Measurements from ENCODE around the gene MACROD2. TPM values are rescaled to one million over a fixed set of nuclear protein-coding genes. Genes with fewer than 3 reads are reported as not detected.

MACROD2 gene
- total and polyA plus RNA-seq, 2 experiments from 2014 or later: 2.8 to 4.3 TPM

DNA sequence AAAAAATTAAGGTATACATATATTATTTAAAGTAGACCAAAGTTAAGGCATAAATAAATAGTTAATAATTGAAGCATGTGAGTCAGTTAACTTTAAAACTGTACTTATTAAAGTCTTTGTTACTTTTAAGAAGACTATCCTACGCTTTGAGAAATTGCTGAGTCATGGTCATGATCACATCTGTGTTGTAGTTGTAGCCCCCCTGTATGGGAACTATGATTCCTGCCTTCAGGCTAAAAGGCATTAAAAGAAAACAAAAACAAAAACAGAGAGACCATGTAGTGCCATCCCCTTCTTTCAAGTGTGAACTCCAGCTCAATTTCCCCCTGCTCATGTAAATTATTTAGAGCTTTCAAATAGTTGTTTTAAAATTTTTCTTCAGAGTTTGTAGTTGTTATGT, 218.7 kb downstream of the MACROD2 start:
- Mint-ChIP-seq H3K27me3 (ENCODE audit: insufficient read depth, low read depth, poor library complexity) (no peaks in the 10 kb centered on the region), H3K27ac (peak overlapping the region; percentile 65; the same call in 1 of the 2 replicates), H3K9me3 (0 out of 3 replicates have a peak, but pooled peaks cover 2% of the 10 kb centered on the region), H3K36me3 (ENCODE audit: low read depth) (no peaks in the 10 kb centered on the region), H3K4me1 (no peaks in the 10 kb centered on the region), H3K4me3 (no peak overlapping the region)
- ATAC-seq (no peak), DNase-seq (ENCODE audit: low spot score) (no peak)
- H4K20me1 ChIP-seq (replicated peaks; ENCODE audit: insufficient read depth): no peaks in the 10 kb centered on the region
- H3F3A ChIP-seq (replicated peaks; ENCODE audit: low read depth): no peaks in the 10 kb centered on the region
- TF ChIP-seq ZNF462 (CRISPR knock-in tag; IDR thresholded peaks at IDR 0.05): no peak
- TF ChIP-seq, protein P1, sequence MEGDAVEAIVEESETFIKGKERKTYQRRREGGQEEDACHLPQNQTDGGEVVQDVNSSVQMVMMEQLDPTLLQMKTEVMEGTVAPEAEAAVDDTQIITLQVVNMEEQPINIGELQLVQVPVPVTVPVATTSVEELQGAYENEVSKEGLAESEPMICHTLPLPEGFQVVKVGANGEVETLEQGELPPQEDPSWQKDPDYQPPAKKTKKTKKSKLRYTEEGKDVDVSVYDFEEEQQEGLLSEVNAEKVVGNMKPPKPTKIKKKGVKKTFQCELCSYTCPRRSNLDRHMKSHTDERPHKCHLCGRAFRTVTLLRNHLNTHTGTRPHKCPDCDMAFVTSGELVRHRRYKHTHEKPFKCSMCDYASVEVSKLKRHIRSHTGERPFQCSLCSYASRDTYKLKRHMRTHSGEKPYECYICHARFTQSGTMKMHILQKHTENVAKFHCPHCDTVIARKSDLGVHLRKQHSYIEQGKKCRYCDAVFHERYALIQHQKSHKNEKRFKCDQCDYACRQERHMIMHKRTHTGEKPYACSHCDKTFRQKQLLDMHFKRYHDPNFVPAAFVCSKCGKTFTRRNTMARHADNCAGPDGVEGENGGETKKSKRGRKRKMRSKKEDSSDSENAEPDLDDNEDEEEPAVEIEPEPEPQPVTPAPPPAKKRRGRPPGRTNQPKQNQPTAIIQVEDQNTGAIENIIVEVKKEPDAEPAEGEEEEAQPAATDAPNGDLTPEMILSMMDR (conservative IDR thresholded peaks at IDR 0.05; ENCODE audit: low read depth in 2 of 2): no peak
- no peak for TF ChIP-seq POLR2AphosphoS5 (IDR thresholded peaks at IDR 0.05; ENCODE audit: low read depth)
- TF ChIP-seq ZNF114 (CRISPR knock-in tag; IDR thresholded peaks at IDR 0.05): no peak
- TF ChIP-seq ZNF331 (CRISPR knock-in tag; IDR thresholded peaks at IDR 0.05; ENCODE audit: low read depth): no peak
- no peak for TF ChIP-seq CREB1 (CRISPR knock-in tag; IDR thresholded peaks at IDR 0.05; ENCODE audit: low read depth)
- TF ChIP-seq EZH2 (IDR thresholded peaks at IDR 0.05; ENCODE audit: low read depth, unreplicated experiment): no peak
- TF ChIP-seq EZH2phosphoT487 (IDR thresholded peaks at IDR 0.05; ENCODE audit: unreplicated experiment): no peak
- no peak for TF ChIP-seq NANOG (IDR thresholded peaks at IDR 0.05; ENCODE audit: borderline replicate concordance)
- TF ChIP-seq ETS1 (IDR thresholded peaks at IDR 0.05): no peak
- no peak for TF ChIP-seq STAT1 (IDR thresholded peaks at IDR 0.05; ENCODE audit: unreplicated experiment)
- TF ChIP-seq, protein P2, sequence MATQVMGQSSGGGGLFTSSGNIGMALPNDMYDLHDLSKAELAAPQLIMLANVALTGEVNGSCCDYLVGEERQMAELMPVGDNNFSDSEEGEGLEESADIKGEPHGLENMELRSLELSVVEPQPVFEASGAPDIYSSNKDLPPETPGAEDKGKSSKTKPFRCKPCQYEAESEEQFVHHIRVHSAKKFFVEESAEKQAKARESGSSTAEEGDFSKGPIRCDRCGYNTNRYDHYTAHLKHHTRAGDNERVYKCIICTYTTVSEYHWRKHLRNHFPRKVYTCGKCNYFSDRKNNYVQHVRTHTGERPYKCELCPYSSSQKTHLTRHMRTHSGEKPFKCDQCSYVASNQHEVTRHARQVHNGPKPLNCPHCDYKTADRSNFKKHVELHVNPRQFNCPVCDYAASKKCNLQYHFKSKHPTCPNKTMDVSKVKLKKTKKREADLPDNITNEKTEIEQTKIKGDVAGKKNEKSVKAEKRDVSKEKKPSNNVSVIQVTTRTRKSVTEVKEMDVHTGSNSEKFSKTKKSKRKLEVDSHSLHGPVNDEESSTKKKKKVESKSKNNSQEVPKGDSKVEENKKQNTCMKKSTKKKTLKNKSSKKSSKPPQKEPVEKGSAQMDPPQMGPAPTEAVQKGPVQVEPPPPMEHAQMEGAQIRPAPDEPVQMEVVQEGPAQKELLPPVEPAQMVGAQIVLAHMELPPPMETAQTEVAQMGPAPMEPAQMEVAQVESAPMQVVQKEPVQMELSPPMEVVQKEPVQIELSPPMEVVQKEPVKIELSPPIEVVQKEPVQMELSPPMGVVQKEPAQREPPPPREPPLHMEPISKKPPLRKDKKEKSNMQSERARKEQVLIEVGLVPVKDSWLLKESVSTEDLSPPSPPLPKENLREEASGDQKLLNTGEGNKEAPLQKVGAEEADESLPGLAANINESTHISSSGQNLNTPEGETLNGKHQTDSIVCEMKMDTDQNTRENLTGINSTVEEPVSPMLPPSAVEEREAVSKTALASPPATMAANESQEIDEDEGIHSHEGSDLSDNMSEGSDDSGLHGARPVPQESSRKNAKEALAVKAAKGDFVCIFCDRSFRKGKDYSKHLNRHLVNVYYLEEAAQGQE (IDR thresholded peaks at IDR 0.05; ENCODE audit: unreplicated experiment): no peak
- no peak for TF ChIP-seq JUNB (IDR thresholded peaks at IDR 0.05; ENCODE audit: unreplicated experiment)
- no peak overlapping the region for H3K27ac ChIP-seq (ENCODE audit: low read depth)
- no peak overlapping the region for H3K4me3 ChIP-seq
- H3K36me3 ChIP-seq (ENCODE audit: insufficient read depth): no peaks in the 10 kb centered on the region
- H3K4me2 ChIP-seq: no peak overlapping the region
- no peak overlapping the region for H2AFZ ChIP-seq
- H3K4me1 ChIP-seq (ENCODE audit: insufficient read depth): peaks cover 3% of the 10 kb centered on the region; the same call in 1 of the 2 replicates
- peaks cover 9% of the 10 kb centered on the region; the same call in 1 of the 2 replicates for H3K9me2 ChIP-seq (ENCODE audit: insufficient read depth)
- no peaks in the 10 kb centered on the region for H3K27me3 ChIP-seq (ENCODE audit: insufficient read depth)
- H3K79me2 ChIP-seq (replicated peaks; ENCODE audit: insufficient read depth): no peaks in the 10 kb centered on the region

Measured in GM23338 (cell line).